ENCODE results near the gene LRRC4C. TPM values are rescaled to one million over a fixed set of nuclear protein-coding genes. Genes with fewer than 3 reads are reported as not detected.

The LRRC4C gene
- total RNA-seq, 2 donors from 2014 or later = 0.84 to 0.95 TPM

DNA sequence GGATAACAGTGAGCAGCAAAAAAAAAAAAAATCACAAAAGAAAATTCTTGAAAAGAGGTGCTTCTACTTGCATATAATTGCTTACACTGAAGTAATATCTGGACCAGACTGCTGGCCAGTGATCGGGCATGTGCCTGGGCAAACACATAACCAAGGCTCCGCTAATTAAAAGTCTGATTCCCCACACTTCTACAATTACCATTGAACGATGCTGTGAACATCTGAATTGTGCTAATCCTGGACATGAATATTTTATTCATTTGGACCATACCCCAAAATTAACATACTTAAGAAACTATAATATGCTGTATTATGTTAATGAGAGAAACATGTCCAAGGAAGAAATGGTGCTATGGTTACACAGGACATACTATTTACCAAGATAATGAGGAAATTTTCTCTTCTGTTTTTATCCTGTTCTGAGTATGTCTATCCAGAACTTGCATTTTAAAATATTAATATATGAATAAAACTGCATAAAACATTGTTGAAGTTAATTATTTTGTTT is 69.8 kb downstream of the LRRC4C start:
- Histone ChIP-seq H3K9me3 (ENCODE audit: control insufficient read depth, low read length) (no peaks in the 10 kb centered on the region), H3K4me3 (ENCODE audit: low read length) (no peak overlapping the region), H3K9ac (ENCODE audit: extremely low read depth, low read length, poor library complexity, severe bottlenecking) (no peak overlapping the region), H3K4me1 (ENCODE audit: control insufficient read depth, insufficient read depth, low read length) (peaks cover 17% of the 10 kb centered on the region), H3K36me3 (ENCODE audit: control insufficient read depth, insufficient read depth, low read length) (no peaks in the 10 kb centered on the region), H3K27me3 (ENCODE audit: control insufficient read depth, insufficient read depth, low read length, poor library complexity, severe bottlenecking) (no peaks in the 10 kb centered on the region), H3K27ac (ENCODE audit: low read depth, low read length) (no peak overlapping the region)
- no peak for DNase-seq
- H3K4me3 Mint-ChIP-seq = no peak overlapping the region
- no peaks in the 10 kb centered on the region for H3K9me3 Mint-ChIP-seq
- no peak overlapping the region for H3K27ac Mint-ChIP-seq
- TF ChIP-seq, protein P1, sequence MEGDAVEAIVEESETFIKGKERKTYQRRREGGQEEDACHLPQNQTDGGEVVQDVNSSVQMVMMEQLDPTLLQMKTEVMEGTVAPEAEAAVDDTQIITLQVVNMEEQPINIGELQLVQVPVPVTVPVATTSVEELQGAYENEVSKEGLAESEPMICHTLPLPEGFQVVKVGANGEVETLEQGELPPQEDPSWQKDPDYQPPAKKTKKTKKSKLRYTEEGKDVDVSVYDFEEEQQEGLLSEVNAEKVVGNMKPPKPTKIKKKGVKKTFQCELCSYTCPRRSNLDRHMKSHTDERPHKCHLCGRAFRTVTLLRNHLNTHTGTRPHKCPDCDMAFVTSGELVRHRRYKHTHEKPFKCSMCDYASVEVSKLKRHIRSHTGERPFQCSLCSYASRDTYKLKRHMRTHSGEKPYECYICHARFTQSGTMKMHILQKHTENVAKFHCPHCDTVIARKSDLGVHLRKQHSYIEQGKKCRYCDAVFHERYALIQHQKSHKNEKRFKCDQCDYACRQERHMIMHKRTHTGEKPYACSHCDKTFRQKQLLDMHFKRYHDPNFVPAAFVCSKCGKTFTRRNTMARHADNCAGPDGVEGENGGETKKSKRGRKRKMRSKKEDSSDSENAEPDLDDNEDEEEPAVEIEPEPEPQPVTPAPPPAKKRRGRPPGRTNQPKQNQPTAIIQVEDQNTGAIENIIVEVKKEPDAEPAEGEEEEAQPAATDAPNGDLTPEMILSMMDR (conservative IDR thresholded peaks at IDR 0.05) = no peak
- no peaks in the 10 kb centered on the region for H3K36me3 Mint-ChIP-seq (ENCODE audit: low read depth)
- H3K4me1 Mint-ChIP-seq = peaks cover 64% of the 10 kb centered on the region
- 91% methylated on average over 3 of the region's 3 CpGs; no CpG with 5 or more reads in 1 of the 2 experiments for WGBS, 2 experiments (ENCODE audit: insufficient coverage in 1 of 2, insufficient read length in 1 of 2)
- H3K27me3 Mint-ChIP-seq (ENCODE audit: insufficient read depth) = no peaks in the 10 kb centered on the region

DNA sequence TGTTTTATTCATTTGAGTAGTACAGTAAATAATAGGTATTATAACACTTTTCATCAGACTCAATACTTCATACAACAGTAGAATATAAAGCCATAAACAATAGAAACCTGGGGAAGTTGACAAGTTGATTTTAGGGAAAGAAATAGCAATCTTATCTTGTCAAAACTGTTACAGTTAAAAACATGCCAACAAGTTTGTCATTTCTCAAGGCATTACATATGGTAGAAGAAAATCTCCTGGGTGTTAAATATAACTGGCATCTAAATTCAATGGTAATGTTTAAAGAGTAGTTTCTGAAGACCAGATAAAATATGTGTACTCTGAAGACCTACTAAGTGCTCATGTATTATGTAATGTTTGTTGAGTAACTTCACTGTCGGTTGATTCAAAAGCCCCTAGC is 75.1 kb downstream of the LRRC4C start:
- Mint-ChIP-seq H3K36me3 (ENCODE audit: low read depth) (no peaks in the 10 kb centered on the region), H3K4me3 (no peak overlapping the region), H3K4me1 (peaks cover 58% of the 10 kb centered on the region), H3K9me3 (no peaks in the 10 kb centered on the region), H3K27ac (no peak overlapping the region), H3K27me3 (ENCODE audit: insufficient read depth) (no peaks in the 10 kb centered on the region)
- no peak for DNase-seq
- Histone ChIP-seq H3K27ac (ENCODE audit: low read depth, low read length) (no peak overlapping the region), H3K4me1 (ENCODE audit: control insufficient read depth, insufficient read depth, low read length) (peaks cover 18% of the 10 kb centered on the region), H3K4me3 (ENCODE audit: low read length) (no peak overlapping the region), H3K27me3 (ENCODE audit: control insufficient read depth, insufficient read depth, low read length, poor library complexity, severe bottlenecking) (no peaks in the 10 kb centered on the region), H3K9ac (ENCODE audit: extremely low read depth, low read length, poor library complexity, severe bottlenecking) (no peak overlapping the region), H3K36me3 (ENCODE audit: control insufficient read depth, insufficient read depth, low read length) (no peaks in the 10 kb centered on the region), H3K9me3 (ENCODE audit: control insufficient read depth, low read length) (no peaks in the 10 kb centered on the region)
- 92 to 100% methylated on average over 1 of the region's 1 CpG for WGBS, 2 experiments (ENCODE audit: insufficient coverage in 1 of 2, insufficient read length in 1 of 2)
- TF ChIP-seq, protein P1 (conservative IDR thresholded peaks at IDR 0.05) = no peak

DNA sequence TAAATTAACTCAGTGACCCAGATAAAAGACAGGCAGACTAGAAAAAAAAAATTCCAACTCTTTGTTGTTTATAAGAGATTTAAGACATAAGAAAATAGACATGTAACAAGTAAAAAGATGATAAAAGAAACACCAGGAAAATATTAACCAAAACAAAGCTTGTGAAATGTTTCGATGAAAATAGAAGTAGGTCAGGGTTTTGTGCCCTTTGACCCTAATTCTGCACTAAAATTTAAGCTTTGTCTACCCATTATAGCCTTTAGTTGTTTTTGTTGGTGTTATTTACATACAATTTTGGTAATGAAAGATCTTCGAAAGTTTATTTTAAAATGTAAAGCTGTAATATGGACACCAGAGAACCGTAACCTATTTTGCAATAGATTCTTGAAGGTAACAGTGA is 75.7 kb downstream of the LRRC4C start:
- WGBS, 2 experiments (ENCODE audit: insufficient coverage in 1 of 2, insufficient read length in 1 of 2) = 91 to 100% methylated on average over 2 to 3 of the region's 3 CpGs
- no peaks in the 10 kb centered on the region for H3K9me3 ChIP-seq (ENCODE audit: control insufficient read depth, low read length)
- H3K27me3 Mint-ChIP-seq (ENCODE audit: insufficient read depth) = no peaks in the 10 kb centered on the region
- H3K9ac ChIP-seq (ENCODE audit: extremely low read depth, low read length, poor library complexity, severe bottlenecking) = no peak overlapping the region
- no peaks in the 10 kb centered on the region for H3K27me3 ChIP-seq (ENCODE audit: control insufficient read depth, insufficient read depth, low read length, poor library complexity, severe bottlenecking)
- DNase-seq = no peak
- peaks cover 54% of the 10 kb centered on the region for H3K4me1 Mint-ChIP-seq
- H3K27ac Mint-ChIP-seq = no peak overlapping the region
- no peak overlapping the region for H3K4me3 ChIP-seq (ENCODE audit: low read length)
- no peaks in the 10 kb centered on the region for H3K36me3 ChIP-seq (ENCODE audit: control insufficient read depth, insufficient read depth, low read length)
- H3K9me3 Mint-ChIP-seq = no peaks in the 10 kb centered on the region
- no peaks in the 10 kb centered on the region for H3K36me3 Mint-ChIP-seq (ENCODE audit: low read depth)
- no peak overlapping the region for H3K27ac ChIP-seq (ENCODE audit: low read depth, low read length)
- H3K4me1 ChIP-seq (ENCODE audit: control insufficient read depth, insufficient read depth, low read length) = peaks cover 18% of the 10 kb centered on the region
- no peak overlapping the region for H3K4me3 Mint-ChIP-seq
- TF ChIP-seq, protein P1 (conservative IDR thresholded peaks at IDR 0.05) = no peak

Measured in endodermal cell (in vitro differentiated cells).